Activated CD4-positive, alpha-beta T cell treated with anti-CD3 and anti-CD28 coated beads for 24 hours (primary cell): Measurements from ENCODE around the gene ZNF410.

Experiments used
- DNase-seq, 2 donors: peaks; one replicate each; pipeline ENCODE4 v3.0.0-alpha.2; 2020; ENCODE audit warnings: low read depth in 2 of 2

The ZNF410 gene

DNA sequence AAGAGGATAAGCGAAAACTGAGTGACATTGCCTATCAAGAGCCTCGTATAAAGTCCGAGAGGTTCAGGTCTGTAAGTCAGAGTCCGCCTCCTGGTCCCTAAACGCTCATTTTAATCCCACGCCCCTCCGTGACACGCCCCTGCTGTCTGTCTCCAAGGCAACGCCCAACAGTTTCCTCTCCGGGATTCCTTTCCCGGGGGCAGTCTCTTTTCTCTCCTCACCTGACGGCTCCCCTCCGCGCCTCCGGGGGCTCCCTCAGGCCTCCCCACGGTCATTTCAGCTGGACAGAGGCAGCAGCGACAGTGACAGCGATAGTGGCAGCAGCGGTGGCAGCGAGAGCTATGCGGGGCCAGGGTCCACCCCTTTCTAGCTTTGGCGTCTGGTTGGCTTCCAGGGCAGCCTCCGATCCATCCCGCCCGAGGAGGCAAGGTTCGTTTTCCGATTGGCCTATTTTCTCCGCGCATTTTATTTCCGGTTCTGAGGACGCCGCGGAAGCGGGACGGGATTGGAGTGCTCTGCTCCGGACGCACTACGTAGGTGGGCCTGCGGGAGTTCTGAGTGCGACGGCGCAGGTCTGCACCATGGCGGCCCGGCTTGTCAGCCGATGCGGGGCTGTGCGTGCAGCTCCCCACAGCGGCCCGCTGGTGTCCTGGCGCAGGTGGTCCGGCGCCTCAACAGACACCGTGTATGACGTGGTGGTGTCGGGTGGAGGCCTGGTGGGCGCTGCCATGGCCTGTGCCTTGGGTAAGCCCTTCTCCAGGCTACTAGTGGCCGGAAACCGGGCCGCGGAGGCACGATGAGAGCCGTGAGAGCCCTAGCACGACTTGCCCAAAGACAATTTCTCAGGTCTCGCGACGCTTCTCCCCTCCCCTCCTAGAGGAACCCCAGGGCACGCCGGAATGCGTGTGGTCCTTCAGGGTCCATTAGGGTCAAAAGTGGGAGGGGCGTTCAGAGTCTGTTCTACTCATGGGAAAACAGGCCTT is 63.4 kb downstream of the ZNF410 start, which contains the start of the genes COQ6 and FAM161B:
TSS of gene COQ6 (plus strand) at position 551 of the 983 bp plus-strand sequence. CDS start at position 582, 31 bp downstream.
TSS of gene FAM161B (minus strand) at position 343 of the 983 bp plus-strand sequence. CDS start at position 275, 68 bp downstream.
- peak; percentile 84 to 85 for DNase-seq

DNA sequence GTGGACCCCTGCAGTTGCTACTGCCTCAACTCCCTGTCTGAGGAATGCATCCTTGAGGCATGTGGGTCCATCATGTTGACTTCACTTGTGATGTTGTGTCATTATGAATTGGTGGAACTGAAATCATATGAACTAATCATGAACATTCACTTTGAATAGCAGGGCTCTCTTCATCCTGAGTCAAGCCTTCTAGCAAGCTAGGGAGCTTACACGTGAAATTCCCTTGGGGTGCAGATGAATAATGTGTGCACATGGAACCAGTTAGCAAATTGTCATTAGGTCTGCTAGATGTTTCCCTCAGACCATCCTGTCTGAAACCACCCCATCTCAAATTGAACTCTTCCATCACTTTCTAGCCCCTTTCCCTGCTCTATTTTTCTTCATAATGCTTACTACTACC is 67.1 kb downstream of the ZNF410 start:
- no peak for DNase-seq

GRCh38 chr14:73955674-73956073 is 69.0 kb downstream of the ZNF410 start:
- no peak for DNase-seq

GRCh38 chr14:73958591-73958990 is 71.9 kb downstream of the ZNF410 start:
- no peak for DNase-seq

DNA sequence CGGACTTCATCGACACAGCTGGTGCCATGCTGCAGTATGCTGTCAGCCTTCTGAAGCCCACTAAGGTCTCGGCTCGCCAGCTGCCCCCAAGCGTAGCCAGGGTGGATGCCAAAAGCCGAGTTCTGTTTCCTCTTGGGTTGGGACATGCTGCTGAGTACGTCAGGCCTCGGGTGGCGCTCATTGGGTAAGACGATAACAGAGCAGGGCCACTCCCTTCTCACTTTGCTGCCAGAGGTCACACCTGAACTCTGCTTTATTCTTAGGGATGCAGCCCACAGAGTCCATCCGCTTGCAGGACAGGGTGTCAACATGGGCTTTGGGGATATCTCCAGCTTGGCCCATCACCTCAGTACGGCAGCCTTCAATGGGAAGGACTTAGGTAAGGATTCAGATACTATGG is 74.5 kb downstream of the ZNF410 start:
- no peak for DNase-seq

- DNase-seq = no peak
These were observed 78.6 kb downstream of the ZNF410 start for GRCh38 chr14:73965216-73965615.

GRCh38 chr14:73968885-73969284 is 82.2 kb downstream of the ZNF410 start:
- no peak for DNase-seq

DNA sequence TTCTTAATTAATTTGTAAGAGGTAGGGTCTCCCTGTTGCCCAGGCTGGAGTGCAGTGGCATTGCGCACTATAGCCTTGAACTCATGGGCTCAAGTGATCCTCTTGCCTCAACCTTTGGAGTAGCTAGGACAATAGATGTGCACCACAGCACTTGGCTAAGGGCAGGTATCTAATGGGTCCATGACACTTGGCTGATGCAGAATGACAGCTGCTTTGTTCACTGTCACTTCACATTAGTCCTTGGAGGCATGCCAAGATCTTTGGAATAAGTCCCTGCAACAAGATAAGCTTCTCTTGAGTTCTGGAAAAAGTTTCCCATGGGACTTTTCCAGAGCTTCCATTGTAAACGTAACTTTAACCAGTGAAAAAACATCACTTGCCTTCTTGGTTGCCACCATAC is 86.8 kb downstream of the ZNF410 start:
- no peak for DNase-seq

DNA sequence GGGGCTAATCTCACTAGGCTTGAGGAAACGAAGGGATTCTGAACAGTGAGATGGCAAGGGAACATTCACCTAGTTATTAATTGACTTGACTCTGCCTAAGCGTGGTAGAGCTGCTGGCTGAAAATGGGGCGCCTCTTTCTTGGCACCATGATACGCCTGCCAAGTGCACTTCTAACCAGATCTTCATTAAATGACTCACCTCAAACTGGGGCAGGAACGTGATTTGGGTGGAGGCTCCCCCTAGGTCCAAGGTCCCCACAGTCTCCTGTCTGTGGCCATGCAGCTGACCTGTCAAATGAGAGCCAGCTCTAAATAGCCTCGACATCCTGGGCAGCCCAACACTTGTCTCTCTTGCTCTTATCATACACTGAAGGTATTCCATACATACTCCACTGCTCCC is 89.5 kb downstream of the ZNF410 start:
- DNase-seq = no peak

GRCh38 chr14:73977896-73978295 is 91.2 kb downstream of the ZNF410 start:
- DNase-seq = no peak
